SU-DHL-6 (cell line): ENCODE measurements around the gene ACTR5.

Experiments
- EZH2phosphoT487 ChIP-seq: fragments of 200-600 bp; sonication (generic), shearing (Covaris generic); conservative IDR thresholded peaks from 2 replicates; pipeline ENCODE4 v1.6.1; 2018; ENCODE audit warnings: mild to moderate bottlenecking, antibody characterized with exemption, low read length, moderate library complexity, mixed read lengths
- TF ChIP-seq, protein P1 (sequence below): fragments of 200-600 bp; sonication (generic); IDR thresholded peaks from one replicate; pipeline ENCODE4 v1.5.1; 2017; ENCODE audit warnings: antibody characterized with exemption, mild to moderate bottlenecking, low read length, moderate library complexity; ENCODE audit not compliant: insufficient read depth, poor library complexity, severe bottlenecking

DNA sequence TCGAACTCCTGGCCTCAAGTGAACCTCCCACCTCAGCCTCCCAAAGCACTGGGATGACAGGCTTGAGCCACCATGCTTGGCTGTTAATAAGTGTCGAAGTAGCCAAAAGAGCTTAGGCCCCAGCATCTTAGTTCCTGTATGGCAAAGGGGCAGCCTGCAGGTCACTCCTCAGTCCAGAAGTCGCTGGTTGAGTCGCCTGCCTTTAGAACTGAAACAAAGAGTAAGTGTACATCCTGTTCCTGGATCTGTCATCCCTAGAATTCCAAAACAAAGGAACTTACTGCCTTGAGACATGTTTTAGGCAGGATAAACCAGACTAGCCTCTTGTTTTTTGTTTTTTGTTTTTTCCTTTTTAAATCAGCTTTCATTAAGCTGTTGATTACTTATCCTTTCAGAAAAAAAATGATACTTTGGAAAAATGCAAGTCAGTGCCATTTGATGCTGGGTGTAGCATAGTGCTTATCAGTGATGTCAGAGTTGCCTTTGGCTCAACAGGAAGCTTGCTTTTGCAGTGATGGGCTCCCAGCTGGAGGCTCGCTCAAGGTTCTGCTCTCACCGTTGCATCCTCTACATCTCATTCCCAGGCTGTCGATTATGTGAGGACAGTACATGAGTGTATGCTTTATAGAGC, 9.0 kb downstream of the ACTR5 start:
- TF ChIP-seq, protein P1, sequence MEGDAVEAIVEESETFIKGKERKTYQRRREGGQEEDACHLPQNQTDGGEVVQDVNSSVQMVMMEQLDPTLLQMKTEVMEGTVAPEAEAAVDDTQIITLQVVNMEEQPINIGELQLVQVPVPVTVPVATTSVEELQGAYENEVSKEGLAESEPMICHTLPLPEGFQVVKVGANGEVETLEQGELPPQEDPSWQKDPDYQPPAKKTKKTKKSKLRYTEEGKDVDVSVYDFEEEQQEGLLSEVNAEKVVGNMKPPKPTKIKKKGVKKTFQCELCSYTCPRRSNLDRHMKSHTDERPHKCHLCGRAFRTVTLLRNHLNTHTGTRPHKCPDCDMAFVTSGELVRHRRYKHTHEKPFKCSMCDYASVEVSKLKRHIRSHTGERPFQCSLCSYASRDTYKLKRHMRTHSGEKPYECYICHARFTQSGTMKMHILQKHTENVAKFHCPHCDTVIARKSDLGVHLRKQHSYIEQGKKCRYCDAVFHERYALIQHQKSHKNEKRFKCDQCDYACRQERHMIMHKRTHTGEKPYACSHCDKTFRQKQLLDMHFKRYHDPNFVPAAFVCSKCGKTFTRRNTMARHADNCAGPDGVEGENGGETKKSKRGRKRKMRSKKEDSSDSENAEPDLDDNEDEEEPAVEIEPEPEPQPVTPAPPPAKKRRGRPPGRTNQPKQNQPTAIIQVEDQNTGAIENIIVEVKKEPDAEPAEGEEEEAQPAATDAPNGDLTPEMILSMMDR = no peak
- no peak for TF ChIP-seq EZH2phosphoT487
